ENCODE data around the gene TACC2. TPM values are rescaled to one million over a fixed set of nuclear protein-coding genes. Genes with fewer than 3 reads are reported as not detected.

Gene TACC2
- total RNA-seq, 2 donors from 2014 or later = 247 to 286 TPM

GRCh38 chr10:122042836-122043235 is 53.9 kb downstream of the TACC2 start:
- H3K27ac ChIP-seq = peak overlapping the region; percentile 55 to 56
- no peaks in the 10 kb centered on the region for H3K36me3 ChIP-seq
- no peaks in the 10 kb centered on the region for H3K27me3 ChIP-seq
- no peak overlapping the region for H3K4me3 ChIP-seq
- peaks cover 0 to 41% of the 10 kb centered on the region in 2 donors for H3K4me1 ChIP-seq
- no peak for TF ChIP-seq CTCF (IDR thresholded peaks at IDR 0.05)
- H3K9me3 ChIP-seq = no peaks in the 10 kb centered on the region
- DNase-seq (ENCODE audit: low spot score) = no peak

- H3K27ac ChIP-seq = peak overlapping the region; percentile 63 to 80
- no peaks in the 10 kb centered on the region for H3K36me3 ChIP-seq
- H3K4me3 ChIP-seq = no peak overlapping the region
- H3K9me3 ChIP-seq = no peaks in the 10 kb centered on the region
- no peaks in the 10 kb centered on the region for H3K27me3 ChIP-seq
- no peak for DNase-seq (ENCODE audit: low spot score)
- H3K4me1 ChIP-seq = peaks cover 0 to 45% of the 10 kb centered on the region in 2 donors
- no peak for TF ChIP-seq CTCF (IDR thresholded peaks at IDR 0.05)
These were observed 55.2 kb downstream of the TACC2 start for GRCh38 chr10:122044045-122044661.

- no peak for DNase-seq (ENCODE audit: low spot score)
- Histone ChIP-seq H3K4me3 (no peak overlapping the region), H3K9me3 (no peaks in the 10 kb centered on the region), H3K27ac (peak overlapping the region; percentile 63 to 80), H3K36me3 (no peaks in the 10 kb centered on the region), H3K27me3 (no peaks in the 10 kb centered on the region), H3K4me1 (peaks cover 0 to 45% of the 10 kb centered on the region in 2 donors)
- peak in 1 of 2 donors; percentile 21 for TF ChIP-seq CTCF (IDR thresholded peaks at IDR 0.05)
These were observed 55.8 kb downstream of the TACC2 start for GRCh38 chr10:122044713-122045112.

GRCh38 chr10:122045212-122045611 is 56.2 kb downstream of the TACC2 start:
- DNase-seq (ENCODE audit: low spot score) = no peak
- peak overlapping the region; percentile 63 to 80 for H3K27ac ChIP-seq
- H3K9me3 ChIP-seq = no peaks in the 10 kb centered on the region
- no peak overlapping the region for H3K4me3 ChIP-seq
- peaks cover 0 to 40% of the 10 kb centered on the region in 2 donors for H3K4me1 ChIP-seq
- TF ChIP-seq CTCF (IDR thresholded peaks at IDR 0.05) = no peak
- H3K27me3 ChIP-seq = no peaks in the 10 kb centered on the region
- H3K36me3 ChIP-seq = no peaks in the 10 kb centered on the region

- Histone ChIP-seq H3K4me3 (no peak overlapping the region), H3K4me1 (peaks cover 0 to 42% of the 10 kb centered on the region in 2 donors), H3K27ac (no peak overlapping the region), H3K27me3 (no peaks in the 10 kb centered on the region), H3K9me3 (no peaks in the 10 kb centered on the region), H3K36me3 (peaks cover 5% of the 10 kb centered on the region)
- no peak for DNase-seq (ENCODE audit: low spot score)
- no peak for TF ChIP-seq CTCF (IDR thresholded peaks at IDR 0.05)
These were observed 58.6 kb downstream of the TACC2 start for GRCh38 chr10:122047560-122047959.

- Histone ChIP-seq H3K27me3 (no peaks in the 10 kb centered on the region), H3K36me3 (peaks cover 5% of the 10 kb centered on the region), H3K4me3 (no peak overlapping the region), H3K27ac (peak overlapping the region in 1 of 2 donors; percentile 70), H3K4me1 (peaks cover 0 to 38% of the 10 kb centered on the region in 2 donors), H3K9me3 (no peaks in the 10 kb centered on the region)
- TF ChIP-seq CTCF (IDR thresholded peaks at IDR 0.05) = no peak
- no peak for DNase-seq (ENCODE audit: low spot score)
These were observed 60.1 kb downstream of the TACC2 start for GRCh38 chr10:122049076-122049475.
